Keratinocyte (primary cell): ENCODE measurements around the gene SLC2A11.

Experiments
- CTCF ChIP-seq, 3 experiments: IDR thresholded peaks in 1 of 3; conservative IDR thresholded peaks in 1 of 3; optimal IDR thresholded peaks in 1 of 3; 2 replicates in 2 of 3; 3 replicates in 1 of 3; pipeline versions ENCODE3 to v1.5.1; 2011; ENCODE audit warnings: low read length in 3 of 3, mild to moderate bottlenecking in 3 of 3, moderate library complexity in 2 of 3, control low read depth in 1 of 3, inconsistent platforms in 1 of 3; ENCODE audit not compliant: insufficient read depth in 2 of 3; ENCODE audit errors: extremely low read depth in 1 of 3
- EZH2 ChIP-seq: IDR thresholded peaks from one replicate; pipeline ENCODE4 v1.6.1; 2012; ENCODE audit warnings: inconsistent platforms, mild to moderate bottlenecking, low read length, moderate library complexity

GRCh38 chr22:23827351-23827995 lies 30.2 kb upstream of the SLC2A11 start:
- TF ChIP-seq CTCF (optimal IDR thresholded peaks at IDR 0.05 in 1 of 3, IDR thresholded peaks at IDR 0.05 in 1 of 3, conservative IDR thresholded peaks at IDR 0.05 in 1 of 3; ENCODE audit: extremely low read depth in 1 of 3, insufficient read depth in 2 of 3, low read length in 3 of 3) (no peak), EZH2 (no peak)
